GM15510 (cell line): ENCODE measurements around the gene RBM17.

Experiments
- POLR2A ChIP-seq: IDR thresholded peaks from 3 replicates; pipeline ENCODE4 v1.6.1; 2011; ENCODE audit warnings: borderline replicate concordance; ENCODE audit not compliant: insufficient read length; ENCODE audit errors: extremely low read depth

RBM17 gene

DNA sequence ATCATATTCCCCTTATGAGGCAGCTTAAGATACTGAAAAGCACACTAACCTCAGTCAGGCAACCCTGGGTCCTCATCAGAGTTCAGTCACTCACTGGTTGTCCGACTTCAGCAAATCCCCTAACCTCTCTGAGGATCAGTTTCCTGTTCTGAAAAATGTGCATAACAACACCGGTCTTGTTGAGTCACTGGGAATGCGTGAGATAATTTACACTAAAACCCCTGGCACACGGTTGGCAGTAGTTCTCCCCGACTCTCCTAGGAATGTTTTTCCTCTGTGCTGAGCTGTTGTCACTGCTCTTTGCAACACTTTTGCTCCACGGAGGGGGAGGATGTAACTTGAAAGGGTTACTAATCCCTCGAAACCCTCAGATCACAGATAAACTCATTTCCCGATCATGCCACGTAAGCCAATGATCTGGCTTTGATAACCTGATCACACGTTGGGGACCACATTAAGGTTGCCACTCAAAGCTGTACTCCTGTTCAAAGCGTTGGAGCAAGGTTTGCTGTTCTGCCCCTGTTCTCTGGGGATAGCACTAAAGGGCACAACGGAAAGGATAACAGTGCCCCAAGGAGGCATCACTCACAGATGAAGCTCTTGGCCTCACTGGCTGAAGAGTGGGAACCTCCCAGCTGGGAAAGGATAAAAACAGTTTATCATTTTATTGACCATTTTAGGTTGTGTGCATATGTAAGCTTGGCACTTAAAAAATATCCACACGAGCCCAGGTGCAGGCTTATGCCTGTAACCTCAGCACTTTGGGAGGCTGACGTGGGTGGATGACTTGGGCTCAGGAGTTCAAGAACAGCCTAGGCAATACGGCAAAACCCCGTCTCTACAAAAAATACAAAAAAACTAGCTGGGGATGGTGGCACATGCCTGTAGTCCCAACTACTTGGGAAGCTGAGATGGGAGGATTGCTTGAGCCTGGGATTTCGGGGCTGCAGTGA is 5.0 kb upstream of the RBM17 start:
- TF ChIP-seq POLR2A: no peak

DNA sequence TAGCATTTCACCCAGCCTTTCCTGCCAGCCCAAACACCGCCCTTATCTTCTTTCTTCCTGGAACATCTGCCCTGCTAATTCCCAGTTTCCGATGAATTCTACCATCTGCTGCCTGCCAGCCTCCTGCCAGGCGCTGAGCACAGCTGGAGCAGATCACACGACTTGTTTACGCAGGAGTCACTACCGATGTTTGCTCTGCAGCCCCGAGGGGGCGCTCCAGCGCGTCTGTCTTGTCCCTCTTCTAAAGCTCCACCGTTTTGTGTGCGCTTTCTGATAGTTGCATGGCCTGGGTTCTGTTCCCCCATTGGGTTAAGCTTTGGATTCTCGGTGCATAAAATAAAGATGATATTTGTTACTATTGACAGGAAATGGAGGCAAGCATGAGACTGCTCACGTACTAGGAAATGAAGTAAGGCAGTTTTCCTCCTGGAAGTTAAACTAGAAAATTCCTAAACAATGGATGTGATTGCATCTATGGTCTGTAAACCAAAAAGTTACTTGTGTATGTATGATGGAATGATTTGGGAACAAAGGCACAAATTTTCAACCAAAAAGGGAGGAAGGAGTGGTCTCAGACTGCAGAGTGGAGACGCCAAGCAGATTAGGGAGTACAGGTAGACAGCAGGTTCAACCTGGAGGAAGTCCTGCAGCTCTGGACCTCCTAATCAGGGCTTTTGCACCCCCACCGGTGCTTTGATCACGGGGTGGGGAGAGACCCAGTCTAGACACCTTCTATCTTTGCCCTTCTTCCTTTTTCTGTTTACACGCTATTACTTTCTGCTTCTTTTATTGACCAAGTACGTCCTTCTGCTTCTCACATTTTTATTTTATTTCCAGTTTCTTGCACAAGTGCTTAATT is 2.2 kb upstream of the RBM17 start:
- no peak for TF ChIP-seq POLR2A

DNA sequence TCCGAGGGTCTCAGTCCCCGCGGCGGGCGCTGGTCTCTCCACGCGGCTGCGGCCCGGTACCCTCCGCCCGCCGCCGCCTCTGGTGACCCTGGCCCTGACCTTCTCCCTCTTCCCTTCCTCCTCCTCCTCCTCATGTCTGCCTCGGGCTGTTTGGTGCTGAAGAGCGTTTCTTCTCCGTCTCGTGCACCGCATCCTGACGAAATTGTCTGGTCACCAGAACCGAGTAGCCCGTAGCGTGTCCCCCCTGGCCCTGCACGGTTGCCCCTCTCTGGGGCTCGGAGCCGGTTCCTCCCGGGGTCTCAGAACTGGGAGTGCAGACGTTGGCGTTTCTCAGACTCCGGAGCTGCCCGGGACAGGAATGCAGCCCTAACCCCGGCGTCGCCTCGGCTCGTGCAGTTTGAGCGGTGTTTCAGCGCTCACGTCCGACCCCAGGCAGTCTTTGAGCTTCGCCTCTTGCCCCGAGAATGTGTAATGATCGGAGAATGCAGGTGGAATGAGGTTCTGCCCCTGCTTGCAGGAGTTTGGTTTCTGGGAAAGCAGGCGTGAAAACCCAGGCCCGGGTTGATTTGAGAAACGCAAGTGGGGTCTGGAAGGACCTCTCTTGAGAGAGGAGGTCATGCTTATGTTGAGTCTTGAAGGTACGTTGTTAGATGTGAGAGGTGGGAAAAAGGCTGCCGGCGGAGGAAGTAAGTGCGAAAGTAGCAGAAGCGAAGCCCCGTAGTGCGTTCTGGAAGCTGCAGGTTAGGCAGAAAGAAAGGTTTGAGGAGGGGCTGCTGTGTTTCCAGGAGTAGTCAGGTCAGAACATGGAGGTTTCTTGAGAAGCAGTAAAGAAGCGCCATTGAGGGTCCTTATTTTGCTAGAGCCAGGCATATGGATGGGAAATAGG is 743 bp downstream of the RBM17 start:
- TF ChIP-seq POLR2A: no peak

DNA sequence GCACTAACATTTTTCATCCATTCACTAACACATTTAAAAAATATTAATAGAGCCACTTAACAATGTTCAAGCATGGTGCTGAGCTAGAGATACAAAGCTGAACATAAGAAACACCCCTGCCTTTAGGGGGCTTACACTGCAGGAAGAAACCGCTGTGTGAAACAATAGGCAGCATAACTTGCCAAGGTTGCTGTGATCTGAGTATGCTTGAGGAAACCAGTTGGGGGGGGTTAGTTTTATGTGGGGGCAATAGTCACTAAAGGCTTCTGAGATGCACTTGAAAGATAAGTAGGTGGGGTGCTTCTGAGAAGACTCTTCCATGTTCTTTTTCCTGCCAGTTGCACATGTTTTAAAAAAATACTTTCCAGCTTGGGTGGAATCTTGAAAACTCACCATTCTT is 2.8 kb downstream of the RBM17 start:
- no peak for TF ChIP-seq POLR2A

DNA sequence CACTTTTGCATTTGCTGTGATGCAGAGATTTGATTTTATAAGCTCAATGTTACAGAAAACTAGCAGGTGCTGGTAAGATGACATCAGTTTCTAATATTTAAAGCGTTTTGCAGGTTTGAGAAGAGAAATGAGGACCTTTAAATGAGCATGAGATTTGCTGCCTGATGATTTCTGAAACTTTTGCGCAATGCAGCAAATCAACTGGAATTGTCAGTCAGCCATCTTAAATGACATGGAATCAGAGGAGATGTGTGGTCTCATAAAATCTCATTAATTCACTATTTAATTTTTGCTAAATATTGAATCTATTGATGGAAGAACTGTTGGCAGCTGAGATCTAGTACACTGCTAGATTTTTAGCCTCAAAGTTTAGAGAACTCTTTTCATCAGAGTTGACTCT is 3.9 kb downstream of the RBM17 start:
- no peak for TF ChIP-seq POLR2A

DNA sequence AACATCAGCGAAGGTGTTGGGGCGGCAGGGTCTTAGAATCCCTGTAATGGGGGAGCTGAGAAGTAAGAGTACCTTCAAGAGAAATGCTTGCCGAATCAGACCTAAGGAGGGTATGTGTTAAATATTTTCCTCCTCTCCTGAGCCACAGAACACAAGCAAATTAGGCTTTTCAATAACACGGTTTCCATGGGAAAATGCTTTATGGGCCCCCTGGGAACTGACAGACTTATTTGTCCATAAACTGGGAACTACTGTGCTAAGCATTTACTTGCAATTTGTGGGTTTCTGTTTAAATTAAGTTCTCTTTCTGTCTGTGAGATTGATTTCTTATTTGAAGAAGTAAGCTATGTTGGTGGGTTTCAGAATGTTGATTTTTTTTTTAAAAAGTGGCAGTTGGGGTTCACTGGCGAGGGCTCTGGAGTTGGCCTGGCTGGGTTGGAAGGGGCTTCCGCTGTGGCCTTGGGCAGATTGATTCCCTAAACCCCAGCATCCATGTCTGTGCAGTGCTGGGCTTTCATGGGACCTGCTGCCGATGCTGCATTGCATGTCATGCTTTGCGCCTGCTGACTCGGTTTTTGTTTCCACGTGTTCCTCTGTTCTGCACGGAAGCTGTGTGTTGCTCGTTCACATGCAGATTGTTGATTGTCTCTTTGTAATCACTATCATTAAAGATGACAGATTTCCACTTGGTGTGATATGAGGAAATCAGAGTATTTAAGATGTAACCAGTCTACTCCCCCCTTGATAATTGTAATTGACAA is 7.2 kb downstream of the RBM17 start:
- no peak for TF ChIP-seq POLR2A

DNA sequence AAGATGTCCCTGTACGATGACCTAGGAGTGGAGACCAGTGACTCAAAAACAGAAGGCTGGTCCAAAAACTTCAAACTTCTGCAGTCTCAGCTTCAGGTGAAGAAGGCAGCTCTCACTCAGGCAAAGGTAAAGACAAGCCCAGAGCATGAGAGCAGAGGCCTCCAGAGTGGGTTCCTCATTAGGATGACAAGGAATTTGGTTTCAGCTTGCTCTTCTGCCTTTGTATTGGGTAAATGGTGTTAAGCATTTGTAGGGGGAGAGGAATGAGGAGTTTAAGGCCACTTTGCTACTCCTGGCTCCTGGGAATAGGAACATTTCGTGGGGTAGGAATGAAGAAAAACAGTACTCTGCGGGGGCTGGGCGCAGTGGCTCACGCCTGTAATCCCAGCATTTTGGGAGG is 8.2 kb downstream of the RBM17 start:
- TF ChIP-seq POLR2A: no peak

DNA sequence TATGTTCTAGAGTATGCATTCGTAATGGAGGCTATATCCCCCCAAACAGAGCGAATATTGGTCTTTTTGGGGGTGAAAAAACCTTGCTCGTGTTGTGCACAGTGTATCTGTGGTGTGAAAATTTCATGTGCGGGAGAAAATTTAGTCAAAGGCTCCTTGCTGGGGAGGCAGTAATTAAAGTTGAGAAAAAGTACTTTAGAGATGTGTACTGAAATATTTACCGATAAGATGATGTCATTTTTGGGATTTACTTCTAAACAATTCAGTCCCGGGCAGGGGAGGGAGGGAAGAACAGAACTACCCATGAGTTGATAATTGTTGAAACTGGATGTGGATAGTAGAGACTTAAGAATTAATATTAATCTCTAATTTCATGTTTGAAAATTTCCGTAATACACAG is 9.3 kb downstream of the RBM17 start:
- no peak for TF ChIP-seq POLR2A

DNA sequence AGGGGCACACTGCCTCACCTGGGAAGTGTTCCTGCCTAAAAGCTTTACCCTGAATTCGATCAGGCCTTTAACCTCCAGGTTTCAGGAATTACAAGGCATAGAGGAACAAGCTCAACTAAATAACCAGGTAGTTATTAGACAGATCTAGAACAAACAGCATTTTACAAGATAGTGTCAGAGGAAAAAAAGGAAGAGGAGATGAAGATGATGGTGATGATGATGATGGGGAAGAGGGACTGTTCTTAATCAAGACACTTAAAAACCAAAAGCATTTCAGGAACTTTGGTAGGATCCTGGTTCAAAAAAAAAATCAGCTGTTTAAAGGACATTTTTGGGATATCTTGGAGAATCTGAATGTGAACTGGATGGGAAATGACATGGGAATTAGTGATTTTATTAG is 11.5 kb downstream of the RBM17 start:
- no peak for TF ChIP-seq POLR2A

DNA sequence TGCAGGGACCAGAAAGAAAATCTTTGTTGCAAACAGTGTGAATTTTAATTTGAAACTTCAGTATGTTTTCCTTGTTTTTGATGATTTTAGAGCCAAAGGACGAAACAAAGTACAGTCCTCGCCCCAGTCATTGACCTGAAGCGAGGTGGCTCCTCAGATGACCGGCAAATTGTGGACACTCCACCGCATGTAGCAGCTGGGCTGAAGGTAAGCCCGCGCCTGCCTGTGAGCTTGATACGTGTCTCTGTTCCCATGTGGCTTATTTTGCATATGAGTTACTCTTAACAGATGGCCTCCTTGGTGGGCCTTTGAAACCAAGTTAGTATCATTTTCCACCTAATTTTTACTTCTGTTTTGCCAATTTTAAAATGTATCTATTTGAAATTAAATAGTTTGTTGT is 12.3 kb downstream of the RBM17 start:
- TF ChIP-seq POLR2A: no peak

DNA sequence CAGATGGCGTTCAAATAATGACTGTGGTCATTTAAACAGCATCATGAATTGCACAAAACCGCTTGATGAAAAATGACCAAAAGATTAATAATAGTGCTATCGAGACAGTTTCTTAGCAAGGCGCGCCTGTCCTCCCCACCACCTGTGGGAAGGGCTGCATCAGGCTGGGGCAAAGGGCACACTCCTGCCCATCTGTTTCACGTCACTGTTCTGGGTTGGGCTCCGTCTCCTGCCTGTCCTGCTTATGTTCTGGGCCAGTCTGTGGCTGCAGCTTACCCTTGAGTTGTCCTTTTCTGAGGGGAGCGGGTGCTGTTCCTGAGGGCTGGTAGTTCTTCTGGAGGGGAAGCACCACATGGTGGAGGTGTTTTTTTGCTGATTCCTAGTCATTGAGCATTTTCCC is 13.3 kb downstream of the RBM17 start:
- TF ChIP-seq POLR2A: no peak

DNA sequence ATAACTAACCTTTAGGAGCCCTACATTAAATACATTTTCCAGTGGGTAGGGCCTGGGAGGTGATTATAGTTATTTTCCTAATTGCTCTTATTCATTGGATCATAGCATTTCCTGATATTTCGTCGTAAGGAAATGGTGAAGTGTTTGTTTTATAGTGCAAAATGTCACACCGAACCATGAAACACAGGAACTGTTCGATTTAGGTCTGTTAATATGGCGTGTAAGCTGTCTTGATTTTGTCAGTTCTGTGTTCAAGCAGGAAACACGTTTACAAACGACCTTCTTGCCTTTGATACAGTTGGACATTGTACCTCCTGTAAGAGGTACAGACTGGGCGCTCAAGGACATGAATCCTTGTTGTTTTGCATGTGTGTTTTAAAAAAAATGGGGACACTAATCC is 14.8 kb downstream of the RBM17 start:
- TF ChIP-seq POLR2A: no peak

DNA sequence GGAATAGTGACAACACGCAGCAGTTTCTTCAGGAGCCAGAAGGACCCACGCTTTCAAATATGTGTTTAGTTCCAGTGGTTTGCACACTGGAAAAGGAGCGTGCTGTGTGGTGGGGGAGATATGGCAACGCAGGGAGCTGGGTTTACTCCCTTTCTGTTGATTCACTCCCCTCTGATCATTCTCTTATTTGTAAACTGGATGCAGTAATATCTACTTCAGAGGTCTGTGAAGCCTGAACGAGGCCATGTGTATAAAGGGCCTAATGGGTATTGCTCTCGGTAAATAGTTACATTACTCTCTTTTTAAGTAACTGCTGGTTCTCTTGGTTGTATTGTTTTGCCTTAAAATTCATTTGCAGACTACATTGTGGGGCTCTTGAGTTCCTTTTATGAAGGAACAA is 19.2 kb downstream of the RBM17 start:
- TF ChIP-seq POLR2A: no peak
